Stomach (tissue), 9 donors: Measurements from ENCODE around the gene KRTAP5-2. TPM values are rescaled to one million over a fixed set of nuclear protein-coding genes. Genes with fewer than 3 reads are reported as not detected.

Source experiments
- DNase-seq, 2 donors: peaks; one replicate each; pipeline versions ENCODE4 v3.0.0 to v3.0.0-alpha.2; 2013 to 2019
- H3K27ac ChIP-seq, 5 donors: fragments of 200-600 bp in 4 of 5; sonication (generic) in 4 of 5; one replicate each; pipeline ENCODE4 v1.5.1; 2013 to 2019; ENCODE audit warnings: mild to moderate bottlenecking in 1 of 5, moderate library complexity in 1 of 5
- H3K27me3 ChIP-seq, 3 donors: fragments of 200-600 bp; sonication (generic); one replicate each; pipeline ENCODE4 v1.5.1; 2017 to 2019; ENCODE audit warnings: mixed run types in 1 of 3
- H3K36me3 ChIP-seq, 4 donors: fragments of 200-600 bp; sonication (generic); 1 replicate in 3 of 4; 2 replicates in 1 of 4; pipeline ENCODE4 v1.5.1; 2016 to 2019
- H3K4me1 ChIP-seq, 4 donors: fragments of 200-600 bp; sonication (generic); one replicate each; pipeline ENCODE4 v1.5.1; 2016 to 2019
- H3K4me3 ChIP-seq, 4 donors: fragments of 200-600 bp; sonication (generic) in 3 of 4; one replicate each; pipeline ENCODE4 v1.5.1; 2016 to 2019; ENCODE audit warnings: mild to moderate bottlenecking in 1 of 4
- H3K9me3 ChIP-seq, 4 donors: fragments of 200-600 bp; sonication (generic); one replicate each; pipeline ENCODE4 v1.5.1; 2016 to 2019
- EP300 ChIP-seq: sonication (generic); formaldehyde crosslinking; IDR thresholded peaks from one replicate; pipeline ENCODE4 v1.6.1; 2017; ENCODE audit warnings: antibody characterized with exemption
- POLR2A ChIP-seq, 4 donors: fragments of 450-650 bp; IDR thresholded peaks; one replicate each; pipeline ENCODE4 v1.6.1; 2016; ENCODE audit warnings: antibody characterized with exemption in 4 of 4, control low read depth in 2 of 4, mild to moderate bottlenecking in 1 of 4, moderate library complexity in 1 of 4
- POLR2AphosphoS5 ChIP-seq, 3 donors: sonication (generic); formaldehyde crosslinking; IDR thresholded peaks; one replicate each; pipeline ENCODE4 v1.6.1; 2016; ENCODE audit warnings: antibody characterized with exemption in 3 of 3
- WGBS, 5 donors: extraction: QIAGEN DNeasy Blood & Tissue Kit in 3 of 5; methylation state at CpG; one replicate each; pipeline versions ENCODE4 v1.1.5 to v1.1.7; 2013 to 2018; 5-methylcytosine and 5-hydroxymethylcytosine counted together
- intact Hi-C: fragments of 100-400 bp; cut with DNase I; formaldehyde crosslinking; loops from one replicate; pipeline ENCODE4 v1.15.1; 2023; ENCODE audit warnings: low total_unique reads
- polyA plus RNA-seq, 3 donors: library from polyadenylated mRNA; stranded (reverse); fragments of 200-250 nt; gene quantifications; one replicate each; pipeline ENCODE4 v1.2.3, GENCODE V29; 2013
- total RNA-seq, 5 donors: library from RNA; depleted of rRNA; stranded (reverse); fragments of >200 nt; gene quantifications; one replicate each; pipeline versions ENCODE4 v1.1.0 to v1.2.3, GENCODE V29; 2014 to 2016
- TF ChIP-seq, protein P1 (sequence below), 7 experiments: fragments of 450-650 bp in 4 of 7; fragments of 200-600 bp in 3 of 7; sonication (generic) in 3 of 7; IDR thresholded peaks; one replicate each; pipeline ENCODE4 v1.5.1; 2016 to 2019; ENCODE audit warnings: antibody characterized with exemption in 7 of 7, control low read depth in 2 of 7, mild to moderate bottlenecking in 1 of 7
- donor health status: healthy with polysubstance abuse.
- donor health status: Bipolar disorder and iron deficiency.
- donor health status: healthy.

KRTAP5-2 gene
- total and polyA plus RNA-seq, 8 donors: not detected

DNA sequence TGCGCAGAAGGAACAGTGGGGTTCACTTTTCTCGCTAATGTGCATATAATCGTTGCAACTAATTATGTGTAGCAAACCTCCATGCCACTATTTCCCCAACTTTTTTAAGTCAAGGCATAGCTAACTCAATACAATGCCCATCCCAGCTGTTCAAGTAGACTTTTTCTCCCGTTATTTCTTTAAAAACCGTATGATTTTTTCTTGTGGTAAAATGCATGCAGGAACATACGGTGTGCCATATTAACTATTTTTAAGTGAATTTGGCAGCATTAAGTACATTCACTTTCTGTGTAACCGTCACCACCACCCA is 23.2 kb downstream of the KRTAP5-2 start:
- peaks cover 31 to 43% (median 40%) of the 10 kb centered on the region in 4 donors for H3K4me1 ChIP-seq
- H3K9me3 ChIP-seq: peaks cover 0 to 10% (median 8%) of the 10 kb centered on the region in 4 donors
- peak overlapping the region in 1 of 5 donors; percentile 95 for H3K27ac ChIP-seq
- peak overlapping the region in 1 of 4 donors; percentile 60 for H3K4me3 ChIP-seq
- 14 to 19% (median 18%) methylated on average over 7 of the region's 7 CpGs for WGBS, 5 donors
- DNase-seq: no peak
- H3K36me3 ChIP-seq: no peaks in the 10 kb centered on the region
- H3K27me3 ChIP-seq: peaks cover 0 to 63% (median 11%) of the 10 kb centered on the region in 3 donors
- TF ChIP-seq POLR2AphosphoS5 (IDR thresholded peaks at IDR 0.05) (no peak), EP300 (no peak), POLR2A (IDR thresholded peaks at IDR 0.05) (no peak)
- TF ChIP-seq, protein P1, sequence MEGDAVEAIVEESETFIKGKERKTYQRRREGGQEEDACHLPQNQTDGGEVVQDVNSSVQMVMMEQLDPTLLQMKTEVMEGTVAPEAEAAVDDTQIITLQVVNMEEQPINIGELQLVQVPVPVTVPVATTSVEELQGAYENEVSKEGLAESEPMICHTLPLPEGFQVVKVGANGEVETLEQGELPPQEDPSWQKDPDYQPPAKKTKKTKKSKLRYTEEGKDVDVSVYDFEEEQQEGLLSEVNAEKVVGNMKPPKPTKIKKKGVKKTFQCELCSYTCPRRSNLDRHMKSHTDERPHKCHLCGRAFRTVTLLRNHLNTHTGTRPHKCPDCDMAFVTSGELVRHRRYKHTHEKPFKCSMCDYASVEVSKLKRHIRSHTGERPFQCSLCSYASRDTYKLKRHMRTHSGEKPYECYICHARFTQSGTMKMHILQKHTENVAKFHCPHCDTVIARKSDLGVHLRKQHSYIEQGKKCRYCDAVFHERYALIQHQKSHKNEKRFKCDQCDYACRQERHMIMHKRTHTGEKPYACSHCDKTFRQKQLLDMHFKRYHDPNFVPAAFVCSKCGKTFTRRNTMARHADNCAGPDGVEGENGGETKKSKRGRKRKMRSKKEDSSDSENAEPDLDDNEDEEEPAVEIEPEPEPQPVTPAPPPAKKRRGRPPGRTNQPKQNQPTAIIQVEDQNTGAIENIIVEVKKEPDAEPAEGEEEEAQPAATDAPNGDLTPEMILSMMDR (IDR thresholded peaks at IDR 0.05): no peak
- intact Hi-C loops: loop anchor here (5.0 kb wide), 1 partner anchor 33 kb away; no protein-coding TSS in a partner anchor

DNA sequence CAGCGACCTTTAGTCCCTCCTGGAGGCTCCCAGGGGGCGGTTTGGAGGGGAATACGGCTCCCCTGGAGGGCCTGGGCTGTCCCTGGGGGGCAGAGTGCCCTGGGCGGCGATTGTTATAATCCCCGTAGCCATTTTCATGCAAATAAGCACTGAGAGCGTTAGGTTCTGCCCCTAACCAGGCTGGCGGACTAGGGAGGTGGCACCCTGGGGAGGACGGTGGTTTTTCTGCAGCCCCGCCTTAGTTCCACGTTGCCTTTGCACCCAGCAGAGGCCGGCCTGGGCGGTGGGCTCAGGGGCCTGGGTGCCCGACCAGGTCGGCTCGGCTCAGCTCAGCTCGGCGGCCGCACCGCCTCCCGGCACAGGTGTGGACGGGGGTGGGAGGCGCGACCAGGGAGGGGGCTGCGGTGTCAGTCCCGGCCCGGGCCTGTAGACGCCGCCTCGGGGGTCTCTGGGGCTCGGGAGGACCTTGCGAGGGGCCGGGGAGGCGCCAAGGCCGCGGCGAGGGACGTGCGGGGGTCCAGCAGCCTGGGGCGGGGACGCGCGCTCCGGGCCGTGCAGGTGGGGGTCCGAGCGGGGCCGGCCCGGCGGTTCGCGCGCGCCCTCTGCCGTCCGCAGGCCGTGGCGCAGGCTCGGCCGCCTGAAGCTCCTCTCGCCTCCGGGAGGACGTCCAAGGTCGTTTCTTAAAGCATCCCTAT is 23.7 kb downstream of the KRTAP5-2 start:
- H3K4me3 ChIP-seq: peak overlapping the region; percentile 58 to 67 (median 60)
- peaks cover 0 to 63% (median 11%) of the 10 kb centered on the region in 3 donors for H3K27me3 ChIP-seq
- H3K9me3 ChIP-seq: peaks cover 0 to 10% (median 8%) of the 10 kb centered on the region in 4 donors
- TF ChIP-seq, protein P1 (IDR thresholded peaks at IDR 0.05): peak in 4 of 7 experiments; percentile 42 to 94 (median 82)
- no peak for TF ChIP-seq POLR2AphosphoS5 (IDR thresholded peaks at IDR 0.05)
- intact Hi-C loops: no loop called here
- peak overlapping the region; percentile 88 to 95 (median 93) for H3K27ac ChIP-seq
- WGBS, 5 donors: 1% methylated on average over 24 to 64 of the region's 64 CpGs
- H3K36me3 ChIP-seq: no peaks in the 10 kb centered on the region
- peaks cover 36 to 48% (median 45%) of the 10 kb centered on the region in 4 donors for H3K4me1 ChIP-seq
- peak; percentile 69 to 87 for DNase-seq

DNA sequence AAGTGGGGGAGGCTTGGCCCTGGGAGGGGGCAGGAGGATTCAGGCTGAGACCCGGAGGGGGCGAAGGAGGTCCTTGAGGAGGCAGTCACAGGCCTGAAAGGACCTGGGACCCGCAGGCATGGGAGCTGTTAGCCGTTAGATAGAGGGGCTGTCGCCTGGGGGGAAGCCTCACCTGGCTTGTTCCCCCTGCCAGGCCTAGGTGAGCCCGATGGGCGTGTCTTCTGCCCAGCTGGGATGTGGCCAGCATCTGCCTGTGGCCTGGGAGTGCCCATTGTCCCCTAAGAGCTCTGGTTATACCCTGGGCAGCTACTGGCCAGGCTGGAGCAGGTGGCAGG is 24.2 kb downstream of the KRTAP5-2 start:
- intact Hi-C loops: no loop called here
- peak overlapping the region; percentile 88 to 95 (median 93) for H3K27ac ChIP-seq
- peaks cover 40 to 54% (median 48%) of the 10 kb centered on the region in 4 donors for H3K4me1 ChIP-seq
- peaks cover 0 to 9% (median 8%) of the 10 kb centered on the region in 4 donors for H3K9me3 ChIP-seq
- H3K27me3 ChIP-seq: peaks cover 0 to 63% (median 11%) of the 10 kb centered on the region in 3 donors
- DNase-seq: peak; percentile 81 to 87
- peak overlapping the region; percentile 58 to 67 (median 60) for H3K4me3 ChIP-seq
- WGBS, 5 donors: 0 to 10% (median 4%) methylated on average over 3 to 7 of the region's 7 CpGs
- TF ChIP-seq EP300 (no peak), POLR2AphosphoS5 (IDR thresholded peaks at IDR 0.05) (peak in 1 of 3 donors; percentile 71), POLR2A (IDR thresholded peaks at IDR 0.05) (no peak)
- TF ChIP-seq, protein P1 (IDR thresholded peaks at IDR 0.05): no peak
- H3K36me3 ChIP-seq: no peaks in the 10 kb centered on the region

DNA sequence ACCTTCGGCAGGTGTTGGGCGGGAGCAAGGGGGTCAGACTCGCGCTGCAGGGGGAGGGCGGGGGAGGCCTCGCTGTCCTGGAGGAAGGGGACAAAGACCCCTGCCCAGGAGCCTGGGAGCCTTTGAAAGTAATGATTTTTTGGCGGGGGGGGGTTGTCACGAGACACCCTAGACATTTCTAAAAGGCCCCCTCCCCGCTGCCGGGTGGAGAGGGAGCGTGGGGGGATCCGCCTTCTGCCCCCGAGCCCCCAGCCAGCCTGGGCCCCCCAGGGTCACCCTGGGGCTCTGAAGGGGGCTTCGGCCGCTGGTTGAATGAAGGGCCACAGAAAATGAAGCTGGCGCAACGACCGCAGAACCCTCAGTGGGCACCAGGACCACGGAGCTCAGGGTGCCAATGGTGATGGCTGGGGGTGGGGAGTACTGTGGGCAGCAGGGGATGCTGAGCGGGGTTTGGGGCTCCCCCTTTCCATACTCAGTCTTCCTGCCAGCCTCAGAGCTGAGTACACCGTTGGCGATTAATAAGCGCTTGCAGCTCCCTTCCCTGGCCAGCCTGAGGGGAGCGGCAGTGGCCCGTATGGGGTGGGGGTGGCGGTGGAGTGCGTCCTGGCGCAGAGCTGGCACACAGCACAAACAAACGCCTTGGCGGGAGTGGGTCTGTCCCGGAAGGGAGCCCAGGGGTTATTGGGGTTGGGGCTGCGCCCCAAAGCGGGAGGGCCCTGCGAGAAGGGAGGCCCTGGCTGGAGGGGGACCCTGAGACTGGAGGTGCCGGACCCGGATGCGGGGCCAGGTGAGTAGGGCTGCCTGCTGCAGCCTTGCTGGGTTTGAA is 24.8 kb downstream of the KRTAP5-2 start:
- DNase-seq: peak; percentile 61 to 77
- WGBS, 5 donors: 1 to 4% (median 2%) methylated on average over 13 to 36 of the region's 37 CpGs
- Histone ChIP-seq H3K27me3 (peaks cover 0 to 63% (median 11%) of the 10 kb centered on the region in 3 donors), H3K27ac (peak overlapping the region; percentile 88 to 95 (median 93)), H3K36me3 (no peaks in the 10 kb centered on the region), H3K4me1 (peaks cover 40 to 59% (median 51%) of the 10 kb centered on the region in 4 donors), H3K9me3 (peaks cover 0 to 4% (median 3%) of the 10 kb centered on the region in 4 donors), H3K4me3 (peak overlapping the region; percentile 58 to 67 (median 60))
- TF ChIP-seq POLR2AphosphoS5 (IDR thresholded peaks at IDR 0.05): peak in 1 of 3 donors; percentile 13
- no peak for TF ChIP-seq POLR2A (IDR thresholded peaks at IDR 0.05)
- no peak for TF ChIP-seq EP300
- TF ChIP-seq, protein P1 (IDR thresholded peaks at IDR 0.05): no peak
- intact Hi-C loops: no loop called here
